ENCODE measurements around the gene HYOU1.
A peak's percentile ranks its signal among the peaks of the same experiment; 100 is the strongest.
"Not testable (repeated sequence)": the region's sequence is repeated elsewhere in the genome, so short reads cannot be mapped to it uniquely, and the experiment has no call there.

The HYOU1 gene

DNA sequence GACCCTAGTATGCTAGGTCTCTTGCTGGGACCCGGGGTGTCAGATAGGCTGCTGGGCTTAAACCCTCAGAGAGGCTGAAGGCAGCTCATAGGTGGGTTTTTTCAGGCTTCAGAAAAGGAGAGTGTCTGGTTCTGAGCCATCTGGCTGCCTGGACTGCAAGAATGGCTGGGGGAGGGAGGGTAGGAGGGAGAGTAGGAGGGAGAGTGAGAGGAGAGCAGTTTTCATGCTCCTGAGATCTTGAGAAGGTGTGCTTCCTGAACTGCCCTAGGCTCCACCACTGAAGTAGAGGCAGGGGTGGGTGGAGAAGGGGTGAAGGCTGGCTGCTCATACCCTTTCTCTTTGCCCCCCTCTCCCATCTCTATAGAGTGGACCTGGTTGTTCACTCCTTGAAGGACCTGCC is 32.3 kb upstream of the HYOU1 start:
- intact Hi-C loops (cut with DNase I), result no loop called here
- DNase-seq, result no peak

GRCh38 chr11:119088406-119088805 is 31.4 kb upstream of the HYOU1 start:
- no peak for DNase-seq
- intact Hi-C loops (cut with DNase I), result no loop called here

DNA sequence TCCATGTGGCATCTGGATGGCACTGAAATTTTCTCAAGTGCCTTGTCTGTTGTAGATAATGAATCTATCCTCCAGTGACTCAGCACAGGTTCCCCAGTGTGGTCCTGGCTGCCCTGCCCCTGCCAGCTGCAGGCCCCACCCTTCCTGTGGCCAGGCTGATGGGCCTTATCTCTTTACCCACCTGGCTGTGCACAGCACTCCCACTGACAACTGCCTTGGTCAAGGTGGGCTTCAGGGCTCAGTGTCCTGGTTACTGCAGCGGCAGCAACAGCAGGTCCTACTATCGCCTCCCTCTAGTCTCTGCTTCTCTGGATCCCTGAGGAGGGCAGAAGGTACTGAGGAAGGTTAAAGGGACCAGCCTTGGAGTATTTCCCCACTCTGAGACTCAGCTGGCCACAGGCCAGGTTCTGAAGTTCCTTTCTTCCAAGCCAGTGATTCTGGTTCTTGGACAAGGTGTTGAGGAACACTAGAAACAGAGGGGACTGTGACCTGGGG is 30.8 kb upstream of the HYOU1 start:
- intact Hi-C loops (cut with DNase I), result no loop called here
- no peak for DNase-seq

DNA sequence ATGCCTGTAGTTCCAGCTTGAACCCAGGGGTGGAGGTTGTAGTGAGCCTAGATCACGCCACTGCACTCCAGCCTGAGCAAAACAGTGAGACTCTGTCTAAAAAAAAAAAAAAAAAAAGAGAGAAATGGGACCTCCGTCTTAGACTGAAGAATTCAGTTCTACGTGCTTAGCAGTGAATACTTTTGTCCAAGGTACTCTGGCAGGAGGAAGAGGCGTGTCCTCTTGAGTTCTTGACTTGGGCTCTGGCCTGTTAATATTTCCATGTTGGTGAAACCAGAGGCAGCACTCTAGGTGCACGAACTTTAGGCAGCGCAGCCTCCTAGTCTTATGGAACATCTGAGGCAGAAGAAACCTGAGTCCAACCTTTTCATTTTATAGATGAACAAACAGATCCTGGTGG is 30.1 kb upstream of the HYOU1 start:
- no peak for DNase-seq
- intact Hi-C loops (cut with DNase I), result no loop called here

DNA sequence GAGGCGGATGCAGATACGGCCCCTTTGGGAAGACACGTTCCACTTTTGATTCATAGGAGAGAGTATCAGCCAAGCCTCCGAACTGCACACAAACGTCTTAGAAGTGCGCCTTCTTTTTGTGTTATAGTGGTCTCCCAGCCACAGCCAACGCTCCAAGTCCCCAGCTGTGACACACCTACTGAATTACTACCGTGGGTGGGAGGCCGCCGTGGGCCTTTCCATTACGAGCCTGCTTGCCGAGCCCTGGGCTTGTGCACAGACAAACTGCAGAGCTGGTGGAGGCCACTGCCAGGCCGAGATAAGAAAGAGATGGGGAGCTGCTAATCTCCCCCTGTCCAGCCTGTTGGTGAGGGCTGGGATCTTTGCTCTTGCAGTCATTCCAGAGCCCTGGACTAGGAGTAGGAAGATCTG is 28.4 kb upstream of the HYOU1 start:
- DNase-seq, result peak in 3 of 42 donors; percentile 21 to 54 (median 33)
- intact Hi-C loops (cut with DNase I), result no loop called here

- intact Hi-C loops (cut with DNase I), result no loop called here
- peak; percentile 93 to 98 (median 97) for DNase-seq
These were observed 27.8 kb upstream of the HYOU1 start, which contains the start of gene HMBS for GRCh38 chr11:119084663-119085436. TSS of gene HMBS (plus strand) at chr11:119084881. CDS start at chr11:119085034, 153 bp downstream.

GRCh38 chr11:119081682-119082260 is 24.8 kb upstream of the HYOU1 start:
- peak in 34 of 42 donors; percentile 41 to 88 (median 69) for DNase-seq
- intact Hi-C loops (cut with DNase I), result no loop called here

- DNase-seq, result no peak
- intact Hi-C loops (cut with DNase I), result no loop called here
These were observed 21.8 kb upstream of the HYOU1 start for GRCh38 chr11:119078675-119079420.

DNA sequence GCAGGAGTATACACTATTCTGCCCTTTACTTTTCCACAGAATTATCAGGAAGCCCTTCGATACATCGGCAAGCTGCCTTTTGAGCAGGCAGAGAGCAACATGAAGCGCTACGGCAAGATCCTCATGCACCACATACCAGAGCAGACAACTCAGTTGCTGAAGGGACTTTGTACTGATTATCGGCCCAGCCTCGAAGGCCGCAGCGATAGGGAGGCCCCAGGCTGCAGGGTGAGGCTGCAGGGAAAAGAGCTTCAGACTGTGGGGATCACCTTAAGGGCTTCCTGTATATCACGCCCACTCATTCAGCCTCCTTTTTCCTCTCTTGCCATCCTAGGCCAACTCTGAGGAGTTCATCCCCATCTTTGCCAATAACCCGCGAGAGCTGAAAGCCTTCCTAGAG is 20.8 kb upstream of the HYOU1 start:
- intact Hi-C loops (cut with DNase I), result no loop called here
- no peak for DNase-seq

- intact Hi-C loops (cut with DNase I), result no loop called here
- DNase-seq, result peak; percentile 94 to 100 (median 98)
These were observed 10.6 kb upstream of the HYOU1 start, which contains the start of gene VPS11 for GRCh38 chr11:119067371-119068222. TSS of gene VPS11 (plus strand) at chr11:119067818. CDS start at chr11:119067824, 6 bp downstream.

- no peak for DNase-seq
- intact Hi-C loops (cut with DNase I), result no loop called here
These were observed 8.4 kb upstream of the HYOU1 start for GRCh38 chr11:119065369-119065768.

DNA sequence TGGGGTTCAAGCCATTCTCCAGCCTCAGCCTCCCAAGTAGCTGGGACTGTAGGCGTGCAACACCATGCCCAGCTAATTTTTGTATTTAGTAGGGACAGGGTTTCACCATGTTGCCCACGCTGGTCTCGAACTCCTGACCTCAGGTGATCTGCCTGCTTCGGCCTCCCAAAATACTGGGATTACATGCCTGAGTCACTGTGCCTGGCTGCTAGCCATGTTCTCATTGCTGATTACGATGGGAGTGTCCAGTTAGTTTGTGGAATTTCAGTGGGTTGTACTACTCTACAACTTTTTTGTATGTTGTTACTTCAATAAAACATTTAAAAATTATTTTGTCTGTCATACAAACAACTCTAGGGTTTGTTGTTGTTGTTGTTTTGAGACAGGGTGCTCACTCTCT is 5.8 kb upstream of the HYOU1 start:
- no peak for DNase-seq
- intact Hi-C loops (cut with DNase I), result no loop called here

GRCh38 chr11:119061256-119061655 is 4.3 kb upstream of the HYOU1 start:
- no peak for DNase-seq
- intact Hi-C loops (cut with DNase I), result no loop called here

- intact Hi-C loops (cut with DNase I); DNase-seq: not testable (repeated sequence)
These were observed 2.1 kb upstream of the HYOU1 start for GRCh38 chr11:119059128-119059527.

DNA sequence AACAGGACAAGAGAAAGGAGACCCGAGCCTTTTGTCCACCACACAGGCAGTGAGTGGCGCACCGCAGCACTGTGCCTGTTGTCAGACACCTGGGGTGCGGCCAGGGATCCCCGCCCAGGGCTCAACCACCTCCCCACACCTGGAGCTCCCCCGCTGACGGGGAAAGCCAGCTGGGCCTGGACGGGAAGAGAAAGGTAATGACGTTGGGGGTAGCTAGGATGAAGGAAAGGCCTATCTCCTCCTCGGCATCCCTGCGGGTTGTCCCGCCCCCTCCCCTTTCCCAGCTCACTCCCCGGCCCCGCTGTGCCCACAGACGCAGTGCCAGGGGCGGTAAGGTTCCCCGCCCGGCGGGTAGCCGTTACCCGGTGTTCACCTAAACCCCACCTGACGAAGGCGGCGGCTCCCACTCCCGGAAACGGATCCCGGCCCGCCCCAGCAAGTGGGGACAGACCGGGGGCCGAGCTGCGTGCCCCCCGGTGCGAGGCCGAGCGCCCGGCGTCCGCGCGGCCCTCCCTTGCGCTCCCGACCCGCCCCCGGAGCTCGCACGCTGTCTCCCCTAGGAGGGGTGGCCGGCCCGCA is 495 bp downstream of the HYOU1 start:
- DNase-seq, result peak in 30 of 42 donors; percentile 7 to 46 (median 24)
- intact Hi-C loops (cut with DNase I), result no loop called here

DNA sequence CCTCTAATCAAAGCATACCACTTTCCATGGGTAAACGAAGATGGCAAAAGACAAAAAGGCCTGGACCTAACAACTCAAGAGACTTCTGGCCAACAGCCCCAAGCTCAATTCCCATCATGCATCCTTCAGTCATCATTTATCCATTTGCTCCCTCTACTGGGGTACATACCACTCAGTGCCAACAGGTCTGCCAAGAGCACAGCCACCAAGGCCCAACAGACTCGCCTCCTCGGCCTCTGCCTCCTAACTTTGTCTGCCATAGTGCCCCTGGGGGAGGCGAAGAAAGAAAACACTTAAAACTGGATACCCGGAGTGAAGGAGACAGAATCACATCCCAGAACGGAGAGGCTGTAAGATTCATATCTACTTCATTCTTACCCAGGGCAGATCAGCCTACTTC is 1.1 kb downstream of the HYOU1 start:
- intact Hi-C loops (cut with DNase I), result no loop called here

DNA sequence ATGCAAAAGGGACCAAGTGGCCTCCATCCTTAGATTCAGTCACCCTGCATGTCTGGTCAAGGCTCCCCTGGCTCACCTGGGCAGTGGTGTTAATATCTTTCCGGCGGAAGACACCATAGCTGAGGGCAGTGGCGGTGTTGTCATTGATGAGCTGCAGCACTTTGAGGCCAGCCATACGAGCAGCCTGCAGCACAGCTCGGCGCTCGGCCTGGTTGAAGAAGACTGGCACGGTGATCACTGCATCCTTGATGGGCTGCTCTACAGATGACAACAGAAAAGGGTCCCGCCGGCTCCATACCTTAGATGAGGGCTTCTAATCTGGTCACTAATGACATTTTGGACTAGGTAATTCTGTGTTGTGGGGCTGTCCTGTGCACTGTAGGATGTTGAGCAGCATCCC is 2.6 kb downstream of the HYOU1 start:
- intact Hi-C loops (cut with DNase I), result no loop called here
- no peak for DNase-seq

More for the DNA sequence above, 1.1 kb downstream of the HYOU1 start:
- DNase-seq, result peak in 5 of 42 donors; percentile 15 to 42 (median 16)

- intact Hi-C loops (cut with DNase I), result no loop called here
- DNase-seq, result no peak
These were observed 4.7 kb downstream of the HYOU1 start for GRCh38 chr11:119052163-119052814.

Data from head of caudate nucleus (tissue), 42 donors.